GM12873 (cell line): ENCODE data around the gene C2orf49.

Source experiments
- TF ChIP-seq, protein P1 (sequence below): IDR thresholded peaks from 2 replicates; pipeline ENCODE4 v1.5.1; 2012; ENCODE audit warnings: low read depth, mild to moderate bottlenecking, moderate library complexity, low read length, control low read depth; ENCODE audit not compliant: insufficient read depth; ENCODE audit errors: missing control alignments

The C2orf49 gene

GRCh38 chr2:105307962-105308361 lies 29.4 kb upstream of the C2orf49 start:
- TF ChIP-seq, protein P1, sequence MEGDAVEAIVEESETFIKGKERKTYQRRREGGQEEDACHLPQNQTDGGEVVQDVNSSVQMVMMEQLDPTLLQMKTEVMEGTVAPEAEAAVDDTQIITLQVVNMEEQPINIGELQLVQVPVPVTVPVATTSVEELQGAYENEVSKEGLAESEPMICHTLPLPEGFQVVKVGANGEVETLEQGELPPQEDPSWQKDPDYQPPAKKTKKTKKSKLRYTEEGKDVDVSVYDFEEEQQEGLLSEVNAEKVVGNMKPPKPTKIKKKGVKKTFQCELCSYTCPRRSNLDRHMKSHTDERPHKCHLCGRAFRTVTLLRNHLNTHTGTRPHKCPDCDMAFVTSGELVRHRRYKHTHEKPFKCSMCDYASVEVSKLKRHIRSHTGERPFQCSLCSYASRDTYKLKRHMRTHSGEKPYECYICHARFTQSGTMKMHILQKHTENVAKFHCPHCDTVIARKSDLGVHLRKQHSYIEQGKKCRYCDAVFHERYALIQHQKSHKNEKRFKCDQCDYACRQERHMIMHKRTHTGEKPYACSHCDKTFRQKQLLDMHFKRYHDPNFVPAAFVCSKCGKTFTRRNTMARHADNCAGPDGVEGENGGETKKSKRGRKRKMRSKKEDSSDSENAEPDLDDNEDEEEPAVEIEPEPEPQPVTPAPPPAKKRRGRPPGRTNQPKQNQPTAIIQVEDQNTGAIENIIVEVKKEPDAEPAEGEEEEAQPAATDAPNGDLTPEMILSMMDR, result no peak

DNA sequence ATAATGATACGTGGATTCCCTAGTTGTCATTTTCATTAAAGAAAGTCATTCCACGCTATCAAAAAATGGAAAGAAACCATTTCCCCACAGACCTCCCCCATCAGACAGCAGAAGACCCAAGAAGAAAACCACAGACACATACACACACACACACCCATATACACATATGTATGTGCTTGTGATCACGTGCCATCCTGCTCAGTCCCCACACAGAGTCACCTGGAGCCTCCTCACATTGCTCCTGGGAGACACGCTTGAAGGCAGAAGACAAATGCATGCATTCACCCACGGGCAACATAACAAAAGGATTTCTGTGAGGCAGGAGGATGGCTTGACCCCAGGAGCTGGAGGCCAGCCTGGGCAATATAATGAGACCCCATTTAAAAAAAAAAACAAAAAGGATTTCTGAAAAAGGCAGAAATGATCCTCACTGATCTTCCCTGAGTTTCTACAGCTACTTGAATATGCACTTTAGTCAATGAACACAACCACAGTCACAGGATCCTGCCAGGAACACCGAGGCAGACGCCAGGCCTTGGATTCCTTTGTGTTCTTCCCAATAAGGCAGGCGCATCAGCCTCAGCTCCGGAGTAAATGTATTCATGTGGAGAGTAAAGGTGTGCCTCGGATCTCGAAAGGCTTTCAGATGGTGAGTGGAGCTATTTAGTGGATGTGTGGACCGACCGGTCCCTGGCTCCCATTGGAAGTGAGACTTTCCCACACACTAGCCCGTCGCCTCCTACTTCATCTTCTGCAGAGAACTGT lies 28.8 kb upstream of the C2orf49 start:
- TF ChIP-seq, protein P1, result no peak

- TF ChIP-seq, protein P1, result no peak
These were observed 28.2 kb upstream of the C2orf49 start for GRCh38 chr2:105309147-105309545.

DNA sequence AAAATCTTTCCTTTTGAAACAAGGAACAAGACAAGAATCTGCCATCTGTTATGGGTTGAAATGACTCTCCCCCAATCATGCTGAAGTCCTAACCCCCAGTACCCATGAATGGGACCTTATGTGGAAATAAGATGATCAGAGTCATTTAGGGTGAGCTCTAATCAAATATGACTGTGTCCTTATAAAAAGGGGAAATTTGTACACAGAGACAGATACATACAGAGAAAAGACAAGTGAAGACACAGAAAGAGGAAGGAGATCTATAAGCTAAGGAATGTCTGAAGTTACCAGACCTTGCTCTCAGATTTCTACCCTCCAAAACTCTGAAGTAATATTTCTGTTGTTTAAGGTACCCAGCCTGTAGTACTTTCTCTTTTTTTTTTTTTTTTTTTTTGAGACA lies 23.5 kb upstream of the C2orf49 start:
- TF ChIP-seq, protein P1, result no peak

DNA sequence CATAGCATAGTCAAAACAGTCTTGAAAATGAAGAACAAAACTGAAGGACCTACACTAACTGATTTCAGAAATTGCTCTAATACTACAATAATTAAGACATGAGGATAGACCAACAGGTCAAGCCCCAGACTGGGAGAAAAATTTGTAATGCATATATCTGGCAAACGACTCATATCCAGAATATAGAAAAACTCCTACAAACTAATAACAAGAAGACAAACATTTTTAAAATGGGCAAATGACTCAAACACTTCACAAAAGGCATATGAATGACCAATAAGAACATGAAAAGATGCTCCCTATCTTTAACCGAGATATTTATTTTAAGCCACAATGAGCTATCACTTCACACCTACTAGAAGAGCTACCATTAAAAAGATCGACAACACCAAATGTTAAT lies 22.0 kb upstream of the C2orf49 start:
- TF ChIP-seq, protein P1, result no peak

- TF ChIP-seq, protein P1, result no peak
These were observed 19.4 kb upstream of the C2orf49 start for GRCh38 chr2:105317937-105318336.

DNA sequence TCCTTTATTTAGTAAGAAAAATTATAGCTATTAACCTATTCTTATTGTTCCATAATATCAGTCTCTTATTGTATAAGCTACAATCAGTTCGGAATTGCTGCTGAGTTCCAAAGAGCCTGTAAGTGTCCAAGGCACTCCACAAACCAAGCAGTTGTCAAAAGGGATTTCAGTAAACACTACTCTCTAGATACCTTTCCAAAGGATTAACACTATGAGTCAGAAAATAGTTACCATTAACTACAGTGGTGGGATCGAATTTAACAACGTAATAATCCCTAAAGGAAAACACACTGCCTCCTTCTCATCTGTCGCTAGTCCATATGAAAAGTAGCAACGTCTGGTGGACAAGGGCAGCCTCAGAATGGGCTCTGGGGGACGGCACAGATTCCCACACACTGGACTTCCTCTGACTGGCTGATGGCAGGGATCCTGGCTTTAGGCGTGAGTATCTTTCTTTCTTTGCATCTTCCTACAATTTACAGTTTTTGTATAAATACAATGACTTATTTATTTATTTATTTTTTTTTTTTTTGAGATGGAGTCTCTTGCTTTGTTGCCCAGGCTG lies 16.6 kb upstream of the C2orf49 start:
- TF ChIP-seq, protein P1, result no peak
